ENCODE results near the gene GPRC5A.

DNA sequence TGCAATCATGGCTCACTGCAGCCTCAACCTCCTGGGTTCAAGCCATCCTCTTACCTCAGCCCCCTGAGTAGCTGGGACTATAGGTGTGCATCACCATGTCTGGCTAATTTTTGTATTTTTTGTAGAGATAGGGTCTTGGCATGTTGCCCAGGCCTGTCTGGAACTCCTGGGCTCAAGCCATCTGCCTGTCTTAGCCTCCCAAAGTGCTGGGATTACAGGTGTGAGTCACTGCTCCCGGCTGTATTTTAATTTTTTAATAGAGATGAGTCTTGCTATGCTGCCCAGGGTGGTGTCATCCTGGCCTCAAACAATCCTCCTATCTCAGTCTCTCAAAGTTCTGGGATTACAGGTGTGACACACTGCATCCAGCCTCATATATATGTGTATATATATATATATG is 31.7 kb upstream of the GPRC5A start:
- no peak for TF ChIP-seq CTCF (CRISPR knock-in tag; IDR thresholded peaks at IDR 0.05)
- TF ChIP-seq RAD51 (IDR thresholded peaks at IDR 0.05; ENCODE audit: borderline replicate concordance): no peak
- TF ChIP-seq POLR2AphosphoS5 (IDR thresholded peaks at IDR 0.05; ENCODE audit: low read depth, low read length): no peak
- TF ChIP-seq, protein P1, sequence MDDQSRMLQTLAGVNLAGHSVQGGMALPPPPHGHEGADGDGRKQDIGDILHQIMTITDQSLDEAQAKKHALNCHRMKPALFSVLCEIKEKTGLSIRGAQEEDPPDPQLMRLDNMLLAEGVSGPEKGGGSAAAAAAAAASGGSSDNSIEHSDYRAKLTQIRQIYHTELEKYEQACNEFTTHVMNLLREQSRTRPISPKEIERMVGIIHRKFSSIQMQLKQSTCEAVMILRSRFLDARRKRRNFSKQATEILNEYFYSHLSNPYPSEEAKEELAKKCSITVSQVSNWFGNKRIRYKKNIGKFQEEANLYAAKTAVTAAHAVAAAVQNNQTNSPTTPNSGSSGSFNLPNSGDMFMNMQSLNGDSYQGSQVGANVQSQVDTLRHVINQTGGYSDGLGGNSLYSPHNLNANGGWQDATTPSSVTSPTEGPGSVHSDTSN (CRISPR knock-in tag; IDR thresholded peaks at IDR 0.05; ENCODE audit: borderline replicate concordance): no peak
- no peak for TF ChIP-seq RELA (CRISPR knock-in tag; IDR thresholded peaks at IDR 0.05)
- no peak for TF ChIP-seq RFX5 (IDR thresholded peaks at IDR 0.05; ENCODE audit: low read depth, low read length)
- TF ChIP-seq TRAFD1 (CRISPR knock-in tag; IDR thresholded peaks at IDR 0.05; ENCODE audit: borderline replicate concordance): no peak
- TF ChIP-seq SIN3A (IDR thresholded peaks at IDR 0.05; ENCODE audit: borderline replicate concordance, low read depth, low read length): no peak
- no peak for TF ChIP-seq ZSCAN20 (CRISPR knock-in tag; IDR thresholded peaks at IDR 0.05; ENCODE audit: borderline replicate concordance)
- no peak for TF ChIP-seq ZNF138 (CRISPR knock-in tag; IDR thresholded peaks at IDR 0.05; ENCODE audit: low read depth)
- no peak for TF ChIP-seq MAX (IDR thresholded peaks at IDR 0.05)
- TF ChIP-seq ZNF670 (CRISPR knock-in tag; IDR thresholded peaks at IDR 0.05; ENCODE audit: borderline replicate concordance): no peak
- no peak for TF ChIP-seq FOXP4 (CRISPR knock-in tag; IDR thresholded peaks at IDR 0.05)
- TF ChIP-seq ZNF724P (CRISPR knock-in tag; IDR thresholded peaks at IDR 0.05; ENCODE audit: borderline replicate concordance): no peak
